Measurements from ENCODE around the gene COPZ2. TPM values are rescaled to one million over a fixed set of nuclear protein-coding genes. Genes with fewer than 3 reads are reported as not detected.
"Not testable (repeated sequence)": the region's sequence is repeated elsewhere in the genome, so short reads cannot be mapped to it uniquely, and the experiment has no call there.

The COPZ2 gene
- 117 and 121 TPM in 2 replicates for total RNA-seq

GRCh38 chr17:48037036-48037837 is at the start of gene COPZ2:
COPZ2 (minus strand) TSS chr17:48037797; CDS start chr17:48037777, 20 bp downstream.
- peak; percentile 64 for TF ChIP-seq CTCF (IDR thresholded peaks at IDR 0.05; ENCODE audit: extremely low read depth, low read depth, low read length)
- Histone ChIP-seq H2AFZ (ENCODE audit: low read length) (peak within 1 kb of the TSS; percentile 96), H4K20me1 (ENCODE audit: insufficient read depth, low read length) (peaks cover 5% of the 10 kb centered on the region), H3K27me3 (ENCODE audit: insufficient read depth, low read length) (no peaks in the 10 kb centered on the region), H3K79me2 (ENCODE audit: insufficient read depth, low read length) (peaks cover 20% of the 10 kb centered on the region), H3K9me3 (ENCODE audit: low read depth, low read length) (no peaks in the 10 kb centered on the region), H3K27ac (ENCODE audit: low read depth, low read length) (peak within 1 kb of the TSS; percentile 77), H3K4me3 (ENCODE audit: insufficient read depth, low read length) (peak within 1 kb of the TSS; percentile 92), H3K4me2 (ENCODE audit: insufficient read depth, low read length) (peak within 1 kb of the TSS; percentile 90), H3K4me1 (ENCODE audit: insufficient read depth, low read length) (peaks cover 13% of the 10 kb centered on the region), H3K36me3 (ENCODE audit: insufficient read depth, low read length) (peaks cover 12% of the 10 kb centered on the region)
- peak; percentile 93 for DNase-seq (ENCODE audit: insufficient read length, low spot score, missing footprints)

- Histone ChIP-seq H3K4me3 (ENCODE audit: insufficient read depth, low read length) (no peak overlapping the region), H3K27ac (ENCODE audit: low read depth, low read length) (no peak overlapping the region), H3K79me2 (ENCODE audit: insufficient read depth, low read length) (peaks cover 81% of the 10 kb centered on the region), H3K36me3 (ENCODE audit: insufficient read depth, low read length) (no peaks in the 10 kb centered on the region), H3K9me3 (ENCODE audit: low read depth, low read length) (no peaks in the 10 kb centered on the region), H4K20me1 (ENCODE audit: insufficient read depth, low read length) (peaks cover 20% of the 10 kb centered on the region), H3K4me2 (ENCODE audit: insufficient read depth, low read length) (no peak overlapping the region), H3K27me3 (ENCODE audit: insufficient read depth, low read length) (no peaks in the 10 kb centered on the region), H3K4me1 (ENCODE audit: insufficient read depth, low read length) (no peaks in the 10 kb centered on the region), H2AFZ (ENCODE audit: low read length) (no peak overlapping the region)
- no peak for DNase-seq (ENCODE audit: insufficient read length, low spot score, missing footprints)
- no peak for TF ChIP-seq CTCF (IDR thresholded peaks at IDR 0.05; ENCODE audit: extremely low read depth, low read depth, low read length)
These were observed 47.3 kb upstream of the COPZ2 start for GRCh38 chr17:48084932-48085331.

- DNase-seq (ENCODE audit: insufficient read length, low spot score, missing footprints) = no peak
- Histone ChIP-seq H3K4me1 (ENCODE audit: insufficient read depth, low read length) (peaks cover 2% of the 10 kb centered on the region), H2AFZ (ENCODE audit: low read length) (no peak overlapping the region), H4K20me1 (ENCODE audit: insufficient read depth, low read length) (peaks cover 21% of the 10 kb centered on the region), H3K79me2 (ENCODE audit: insufficient read depth, low read length) (peaks cover 79% of the 10 kb centered on the region), H3K27ac (ENCODE audit: low read depth, low read length) (no peak overlapping the region), H3K4me3 (ENCODE audit: insufficient read depth, low read length) (no peak overlapping the region), H3K36me3 (ENCODE audit: insufficient read depth, low read length) (peaks cover 1% of the 10 kb centered on the region), H3K27me3 (ENCODE audit: insufficient read depth, low read length) (no peaks in the 10 kb centered on the region), H3K4me2 (ENCODE audit: insufficient read depth, low read length) (no peak overlapping the region), H3K9me3 (ENCODE audit: low read depth, low read length) (no peaks in the 10 kb centered on the region)
- no peak for TF ChIP-seq CTCF (IDR thresholded peaks at IDR 0.05; ENCODE audit: extremely low read depth, low read depth, low read length)
These were observed 44.3 kb upstream of the COPZ2 start for GRCh38 chr17:48081858-48082257.

- H3K4me2 ChIP-seq (ENCODE audit: insufficient read depth, low read length); H3K4me3 ChIP-seq (ENCODE audit: insufficient read depth, low read length); H3K9me3 ChIP-seq (ENCODE audit: low read depth, low read length); H2AFZ ChIP-seq (ENCODE audit: low read length); H3K27ac ChIP-seq (ENCODE audit: low read depth, low read length); DNase-seq (ENCODE audit: insufficient read length, low spot score, missing footprints); H3K27me3 ChIP-seq (ENCODE audit: insufficient read depth, low read length): not testable (repeated sequence)
- Histone ChIP-seq H3K36me3 (ENCODE audit: insufficient read depth, low read length) (peaks cover 30% of the 10 kb centered on the region), H3K79me2 (ENCODE audit: insufficient read depth, low read length) (peaks cover 55% of the 10 kb centered on the region), H4K20me1 (ENCODE audit: insufficient read depth, low read length) (peaks cover 11% of the 10 kb centered on the region), H3K4me1 (ENCODE audit: insufficient read depth, low read length) (peaks cover 13% of the 10 kb centered on the region)
These were observed 39.6 kb upstream of the COPZ2 start for GRCh38 chr17:48077152-48077551.

Data from osteoblast (primary cell).